ENCODE results near the gene CCDC157.

- no peak for TF ChIP-seq POLR2AphosphoS5 (IDR thresholded peaks at IDR 0.05; ENCODE audit: borderline replicate concordance, low read depth, low read length)
- TF ChIP-seq EZH2 (IDR thresholded peaks at IDR 0.05), result no peak
- no peak for TF ChIP-seq FOXP2 (optimal IDR thresholded peaks at IDR 0.05; ENCODE audit: control extremely low read depth, extremely low read length, insufficient read depth)
Measured at GRCh38 chr22:30406400-30406799, 49.6 kb downstream of the CCDC157 start.
